Gastrocnemius medialis (tissue), 4 donors: ENCODE measurements around the gene UBALD2.

Experiments used
- CTCF ChIP-seq, 5 experiments: fragments of 450-650 bp in 3 of 5; fragments of 200-600 bp in 2 of 5; sonication (generic) in 2 of 5; IDR thresholded peaks in 4 of 5; conservative IDR thresholded peaks in 1 of 5; 1 replicate in 4 of 5; 2 replicates in 1 of 5; pipeline ENCODE4 v1.5.1; 2016 to 2019; ENCODE audit warnings: antibody characterized with exemption in 5 of 5, mild to moderate bottlenecking in 3 of 5, moderate library complexity in 3 of 5
- POLR2A ChIP-seq, 2 donors: fragments of 450-650 bp; IDR thresholded peaks; one replicate each; pipeline ENCODE4 v1.6.1; 2017; ENCODE audit warnings: antibody characterized with exemption in 2 of 2, mild to moderate bottlenecking in 2 of 2, moderate library complexity in 2 of 2

GRCh38 chr17:76273445-76274111 lies 8.4 kb downstream of the UBALD2 start:
- TF ChIP-seq CTCF (IDR thresholded peaks at IDR 0.05 in 4 of 5, conservative IDR thresholded peaks at IDR 0.05 in 1 of 5) (no peak), POLR2A (IDR thresholded peaks at IDR 0.05) (no peak)
